BE2C (cell line): ENCODE results near the gene PREB.

Source experiments
- DNase-seq: peaks from one replicate; pipeline ENCODE4 v3.0.0-alpha.2; 2020
- H3K27me3 ChIP-seq: fragments of 250-450 bp; sonication (Bioruptor Pico); 2 replicates; pipeline ENCODE4 v1.5.1; 2020; ENCODE audit warnings: mild to moderate bottlenecking
- H3K36me3 ChIP-seq: fragments of 250-450 bp; sonication (Bioruptor Pico); 2 replicates; pipeline ENCODE4 v1.5.1; 2020; ENCODE audit warnings: mild to moderate bottlenecking
- H3K4me1 ChIP-seq: fragments of 250-450 bp; sonication (Bioruptor Pico); 2 replicates; pipeline ENCODE4 v1.5.1; 2020
- H3K4me3 ChIP-seq: 2 replicates; pipeline ENCODE4 v1.5.1; 2011; ENCODE audit warnings: low read depth, low read length
- H3K9me3 ChIP-seq: fragments of 250-450 bp; sonication (Bioruptor Pico); 2 replicates; pipeline ENCODE4 v1.5.1; 2020
- CTCF ChIP-seq: IDR thresholded peaks from 2 replicates; pipeline ENCODE4 v1.5.1; 2012; ENCODE audit warnings: mild to moderate bottlenecking, low read depth, low read length

PREB gene

GRCh38 chr2:27137322-27137935 lies 3.0 kb upstream of the PREB start:
- TF ChIP-seq CTCF, result no peak
- H3K36me3 ChIP-seq, result peaks cover 6% of the 10 kb centered on the region; the same call in 1 of the 2 replicates
- no peak for DNase-seq
- H3K9me3 ChIP-seq, result no peaks in the 10 kb centered on the region
- H3K27me3 ChIP-seq, result no peaks in the 10 kb centered on the region
- H3K4me1 ChIP-seq, result no peaks in the 10 kb centered on the region; the same call in 1 of the 2 replicates
- no peak overlapping the region for H3K4me3 ChIP-seq

- H3K36me3 ChIP-seq, result peaks cover 10% of the 10 kb centered on the region
- no peaks in the 10 kb centered on the region for H3K9me3 ChIP-seq
- DNase-seq, result no peak
- no peaks in the 10 kb centered on the region for H3K27me3 ChIP-seq
- TF ChIP-seq CTCF, result no peak
- H3K4me3 ChIP-seq, result no peak overlapping the region
- no peaks in the 10 kb centered on the region; the same call in 1 of the 2 replicates for H3K4me1 ChIP-seq
These were observed 2.3 kb upstream of the PREB start for GRCh38 chr2:27136751-27137150.

GRCh38 chr2:27135478-27135955 lies 1.1 kb upstream of the PREB start:
- H3K9me3 ChIP-seq, result no peaks in the 10 kb centered on the region
- no peak for TF ChIP-seq CTCF

GRCh38 chr2:27134781-27135477 lies 493 bp upstream of the PREB start:
- no peak for TF ChIP-seq CTCF
- Histone ChIP-seq H3K27me3 (no peaks in the 10 kb centered on the region), H3K36me3 (peaks cover 24% of the 10 kb centered on the region), H3K9me3 (no peaks in the 10 kb centered on the region), H3K4me1 (no peaks in the 10 kb centered on the region; the same call in 1 of the 2 replicates), H3K4me3 (peak overlapping the region; percentile 95)
- DNase-seq, result no peak

More at GRCh38 chr2:27135478-27135955, 1.1 kb upstream of the PREB start:
- Histone ChIP-seq H3K36me3 (peaks cover 23% of the 10 kb centered on the region), H3K27me3 (no peaks in the 10 kb centered on the region), H3K4me3 (no peak overlapping the region), H3K4me1 (no peaks in the 10 kb centered on the region; the same call in 1 of the 2 replicates)
- DNase-seq, result no peak

- peak overlapping the region; percentile 95 for H3K4me3 ChIP-seq
- H3K36me3 ChIP-seq, result peaks cover 24% of the 10 kb centered on the region
- DNase-seq, result no peak
- no peaks in the 10 kb centered on the region; the same call in 1 of the 2 replicates for H3K4me1 ChIP-seq
- H3K9me3 ChIP-seq, result no peaks in the 10 kb centered on the region
- TF ChIP-seq CTCF, result no peak
- H3K27me3 ChIP-seq, result no peaks in the 10 kb centered on the region
These were observed 1.1 kb downstream of the PREB start for GRCh38 chr2:27133195-27133875.
